Fibroblast of mammary gland (primary cell): Measurements from ENCODE around the gene HHAT.

Experiments
- DNase-seq: peaks from one replicate; pipeline ENCODE4 v3.0.0-alpha.2; 2010; ENCODE audit warnings: low read depth
- H3K4me3 ChIP-seq: 2 replicates; pipeline ENCODE4 v1.5.1; 2011; ENCODE audit warnings: low read depth, mild to moderate bottlenecking, low read length, moderate library complexity; ENCODE audit not compliant: control insufficient read depth
- TF ChIP-seq, protein P1 (sequence below): conservative IDR thresholded peaks from 2 replicates; pipeline ENCODE4 v1.5.1; 2011; ENCODE audit warnings: low read depth, low read length, inconsistent platforms; ENCODE audit not compliant: control insufficient read depth, insufficient read depth

The HHAT gene

GRCh38 chr1:210376836-210377372, 48.2 kb downstream of the HHAT start:
- DNase-seq, result peak; percentile 70

GRCh38 chr1:210377731-210378333, 49.1 kb downstream of the HHAT start:
- TF ChIP-seq, protein P1, sequence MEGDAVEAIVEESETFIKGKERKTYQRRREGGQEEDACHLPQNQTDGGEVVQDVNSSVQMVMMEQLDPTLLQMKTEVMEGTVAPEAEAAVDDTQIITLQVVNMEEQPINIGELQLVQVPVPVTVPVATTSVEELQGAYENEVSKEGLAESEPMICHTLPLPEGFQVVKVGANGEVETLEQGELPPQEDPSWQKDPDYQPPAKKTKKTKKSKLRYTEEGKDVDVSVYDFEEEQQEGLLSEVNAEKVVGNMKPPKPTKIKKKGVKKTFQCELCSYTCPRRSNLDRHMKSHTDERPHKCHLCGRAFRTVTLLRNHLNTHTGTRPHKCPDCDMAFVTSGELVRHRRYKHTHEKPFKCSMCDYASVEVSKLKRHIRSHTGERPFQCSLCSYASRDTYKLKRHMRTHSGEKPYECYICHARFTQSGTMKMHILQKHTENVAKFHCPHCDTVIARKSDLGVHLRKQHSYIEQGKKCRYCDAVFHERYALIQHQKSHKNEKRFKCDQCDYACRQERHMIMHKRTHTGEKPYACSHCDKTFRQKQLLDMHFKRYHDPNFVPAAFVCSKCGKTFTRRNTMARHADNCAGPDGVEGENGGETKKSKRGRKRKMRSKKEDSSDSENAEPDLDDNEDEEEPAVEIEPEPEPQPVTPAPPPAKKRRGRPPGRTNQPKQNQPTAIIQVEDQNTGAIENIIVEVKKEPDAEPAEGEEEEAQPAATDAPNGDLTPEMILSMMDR, result no peak
- no peak overlapping the region for H3K4me3 ChIP-seq
- peak; percentile 63 for DNase-seq

More at GRCh38 chr1:210376836-210377372, 48.2 kb downstream of the HHAT start:
- H3K4me3 ChIP-seq, result no peak overlapping the region
- TF ChIP-seq, protein P1, result no peak

DNA sequence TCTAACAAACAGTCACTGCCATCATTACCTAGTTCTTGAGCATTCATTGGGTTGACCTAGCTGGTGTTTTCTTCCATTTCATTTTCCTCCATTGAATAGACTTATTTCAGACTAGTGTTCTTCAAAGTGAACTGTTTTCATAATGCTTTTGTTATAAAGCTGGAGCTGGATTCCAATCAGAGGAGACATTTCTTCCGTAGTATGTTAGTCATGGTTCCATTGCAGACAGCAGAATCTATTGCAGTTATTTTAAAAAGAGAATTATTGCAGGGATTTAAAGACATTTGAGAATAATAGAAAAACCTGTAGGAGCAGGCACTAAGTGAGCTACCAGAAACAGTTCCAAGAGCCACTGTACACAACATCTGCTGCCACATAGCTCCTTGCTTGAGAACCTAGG, 50.0 kb downstream of the HHAT start:
- no peak for DNase-seq
- TF ChIP-seq, protein P1, result no peak
- H3K4me3 ChIP-seq, result no peak overlapping the region

DNA sequence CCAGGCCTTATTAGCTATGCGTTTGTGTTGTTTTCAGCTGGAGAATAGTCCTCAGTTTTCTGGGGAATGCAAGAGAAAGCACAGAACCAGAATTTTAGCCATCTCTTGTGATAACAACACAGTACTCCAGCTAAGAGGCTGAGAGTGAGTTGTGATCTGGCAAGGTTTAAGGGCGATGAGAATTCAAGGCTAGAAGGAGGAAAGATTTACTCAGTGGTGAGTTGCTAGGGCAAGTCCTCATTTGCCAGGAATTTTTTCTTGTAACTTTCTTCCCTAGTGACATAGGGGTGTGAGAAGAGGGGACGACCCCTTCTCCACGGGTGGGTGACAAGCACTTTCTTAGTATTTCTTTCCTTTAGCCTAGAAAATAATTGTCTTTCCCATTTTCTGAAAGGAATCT, 53.2 kb downstream of the HHAT start:
- TF ChIP-seq, protein P1, result no peak
- DNase-seq, result no peak
- no peak overlapping the region for H3K4me3 ChIP-seq

DNA sequence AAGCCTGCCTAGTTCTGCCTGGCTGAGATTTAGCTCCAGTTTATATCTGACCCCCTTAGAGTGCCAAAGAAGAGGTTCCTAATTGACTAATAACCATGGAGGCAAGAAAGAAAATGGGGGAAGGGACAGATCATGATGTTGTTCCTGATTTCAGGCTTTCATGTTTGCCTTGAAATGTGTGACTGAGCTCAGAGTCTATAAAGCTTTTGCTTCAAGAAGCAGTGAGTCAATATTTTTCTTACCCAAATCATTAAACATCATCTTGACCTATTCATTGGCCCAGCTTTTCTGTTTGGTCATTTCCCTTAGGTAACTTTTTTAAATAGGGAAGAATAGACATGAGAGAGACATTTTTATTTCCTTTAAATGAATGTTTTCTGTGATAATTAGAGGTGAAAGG, 55.9 kb downstream of the HHAT start:
- H3K4me3 ChIP-seq, result no peak overlapping the region
- TF ChIP-seq, protein P1, result no peak
- DNase-seq, result peak; percentile 69

DNA sequence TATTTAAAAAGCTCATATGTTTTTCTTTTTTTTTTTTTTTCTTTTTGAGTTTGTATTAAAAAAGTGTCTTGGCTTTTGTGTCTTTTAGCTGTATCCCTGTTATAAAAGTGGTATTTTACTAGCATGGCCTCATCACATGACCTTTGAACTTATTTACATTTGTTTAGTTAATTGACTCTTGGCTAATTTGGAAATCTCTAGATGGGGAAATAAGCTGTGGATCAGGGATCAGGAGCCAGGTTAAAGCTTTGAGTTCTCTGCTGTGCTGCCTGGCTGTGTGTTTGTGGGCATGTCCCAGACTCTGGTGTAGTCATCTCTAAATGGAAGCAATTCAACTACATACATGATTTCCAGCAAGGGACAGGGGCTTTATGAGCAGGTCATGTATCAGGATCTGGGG, 56.5 kb downstream of the HHAT start:
- no peak for DNase-seq
- TF ChIP-seq, protein P1, result no peak
- H3K4me3 ChIP-seq, result no peak overlapping the region
